Islet of Langerhans (tissue), 1 donor: ENCODE measurements around the gene RNF213.
"Not testable (repeated sequence)": the region's sequence is repeated elsewhere in the genome, so short reads cannot be mapped to it uniquely, and the experiment has no call there.

Source experiments
- FAIRE-seq: peaks from one replicate; lab custom pipeline; 2011; peaks lifted over from hg19 to GRCh38; lab: Jason Lieb, UNC

RNF213 gene

DNA sequence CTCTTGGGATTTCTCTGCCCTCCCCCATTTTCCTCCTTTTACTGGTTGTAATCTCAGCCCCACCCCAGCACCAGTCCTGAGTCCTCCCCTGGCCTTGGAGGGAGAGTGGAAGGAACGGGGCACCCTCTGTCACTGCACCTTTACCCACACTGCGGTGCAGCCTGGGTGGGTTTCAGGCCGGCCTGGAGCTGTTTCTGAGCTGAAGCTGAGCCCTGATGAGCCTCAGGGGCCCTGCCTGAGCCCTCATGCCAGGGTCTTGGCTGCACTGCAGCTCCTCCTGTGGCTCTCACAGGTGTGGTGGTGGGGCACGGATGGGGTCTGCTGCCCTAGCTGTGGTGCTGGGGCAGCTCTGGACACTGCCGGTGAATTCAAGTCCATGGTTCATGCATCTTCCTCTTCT lies 34.5 kb downstream of the RNF213 start:
- FAIRE-seq, result no peak

DNA sequence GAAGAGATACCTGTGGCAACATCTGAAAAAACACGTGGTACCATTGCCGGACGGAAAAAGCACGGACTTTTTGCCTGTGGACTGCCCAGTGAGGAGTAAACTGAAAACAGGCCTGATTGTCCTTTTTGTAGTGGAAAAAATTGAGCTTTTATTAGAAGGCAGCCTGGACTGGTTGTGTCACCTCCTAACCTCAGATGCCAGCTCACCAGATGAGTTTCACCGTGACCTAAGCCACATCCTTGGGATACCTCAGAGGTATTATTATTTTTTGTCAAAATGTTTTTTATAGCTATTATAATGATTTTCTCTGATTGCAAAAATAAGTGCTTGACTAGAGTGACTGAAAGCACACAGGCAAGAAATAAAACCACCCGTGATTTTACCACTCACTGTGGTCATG lies 34.9 kb downstream of the RNF213 start:
- FAIRE-seq, result no peak

DNA sequence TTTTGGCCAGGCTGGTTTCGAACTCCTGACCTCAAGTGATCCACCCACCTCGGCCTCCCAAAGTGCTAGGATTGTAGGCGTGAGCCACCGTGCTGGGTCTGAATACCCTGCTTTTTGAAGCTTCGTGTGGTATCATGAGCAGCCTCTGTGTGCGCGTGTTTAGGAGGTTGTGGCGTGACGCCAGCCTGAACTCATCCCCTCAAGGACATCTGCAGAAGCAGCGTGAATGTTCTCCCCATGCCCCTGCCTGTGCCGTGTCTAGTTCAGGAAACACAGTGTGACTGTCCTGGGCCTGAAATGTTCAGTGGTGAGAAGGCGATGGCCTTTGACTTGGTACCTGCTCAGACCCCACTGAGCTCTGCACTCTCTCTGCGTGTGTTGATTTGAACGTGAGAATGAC lies 35.6 kb downstream of the RNF213 start:
- no peak for FAIRE-seq

DNA sequence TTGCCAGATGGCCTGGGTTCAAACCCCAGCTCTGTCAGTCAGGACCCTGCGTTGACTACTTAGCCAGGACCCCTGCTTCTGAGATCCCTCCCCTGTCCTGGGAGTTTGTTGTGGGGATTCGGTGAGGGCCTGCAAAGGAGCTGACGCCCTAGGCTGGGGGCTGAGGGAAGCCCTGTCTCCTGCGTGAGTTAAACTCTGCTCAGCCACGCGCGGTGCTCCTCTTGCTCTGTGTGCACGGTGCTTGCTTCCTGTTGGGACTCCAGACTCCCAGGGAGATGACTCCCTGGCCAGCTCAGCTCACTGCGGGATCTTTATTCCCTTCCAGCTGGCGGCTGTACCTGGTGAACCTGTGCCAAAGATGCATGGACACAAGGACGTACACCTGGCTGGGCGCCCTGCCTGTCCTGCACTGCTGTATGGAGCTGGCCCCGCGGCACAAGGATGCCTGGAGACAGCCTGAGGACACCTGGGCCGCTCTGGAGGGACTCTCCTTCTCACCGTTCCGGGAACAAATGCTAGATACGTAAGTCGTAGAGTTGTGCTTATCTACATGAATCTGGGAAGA lies 37.4 kb downstream of the RNF213 start:
- FAIRE-seq, result no peak

DNA sequence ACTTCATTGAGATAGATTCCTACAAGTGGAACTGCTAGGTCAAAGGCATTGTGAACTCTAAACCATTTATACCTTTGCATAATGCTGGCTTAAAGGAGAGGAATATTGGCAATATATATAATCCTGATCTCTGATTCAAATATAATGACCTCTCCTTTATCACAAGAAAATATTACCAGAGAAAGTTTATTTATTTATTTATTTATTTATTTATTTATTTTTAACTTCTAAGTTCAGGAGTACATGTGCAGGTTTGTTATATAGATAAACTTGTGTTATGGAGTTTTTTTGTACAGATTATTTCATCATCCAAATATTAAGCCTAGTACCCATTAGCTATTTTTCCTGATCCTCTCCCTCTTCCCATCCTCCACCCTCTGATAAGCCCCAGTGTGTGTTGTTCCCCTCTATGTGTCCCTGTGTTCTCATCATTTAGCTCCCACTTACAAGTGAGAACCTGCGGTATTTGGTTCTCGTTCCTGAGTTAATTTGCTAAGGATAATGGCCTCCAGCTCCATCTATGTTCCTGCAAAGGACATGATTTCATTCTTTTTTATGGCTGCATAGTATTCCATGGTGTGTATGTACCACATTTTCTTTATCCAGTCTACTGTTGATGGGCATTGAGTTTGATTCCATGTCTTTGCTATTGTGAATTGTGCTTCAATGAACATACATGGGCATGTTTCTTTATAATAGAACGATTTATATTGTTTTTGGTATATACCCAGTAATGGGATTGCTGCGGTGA lies 38.9 kb downstream of the RNF213 start:
- peak; percentile 49 for FAIRE-seq

DNA sequence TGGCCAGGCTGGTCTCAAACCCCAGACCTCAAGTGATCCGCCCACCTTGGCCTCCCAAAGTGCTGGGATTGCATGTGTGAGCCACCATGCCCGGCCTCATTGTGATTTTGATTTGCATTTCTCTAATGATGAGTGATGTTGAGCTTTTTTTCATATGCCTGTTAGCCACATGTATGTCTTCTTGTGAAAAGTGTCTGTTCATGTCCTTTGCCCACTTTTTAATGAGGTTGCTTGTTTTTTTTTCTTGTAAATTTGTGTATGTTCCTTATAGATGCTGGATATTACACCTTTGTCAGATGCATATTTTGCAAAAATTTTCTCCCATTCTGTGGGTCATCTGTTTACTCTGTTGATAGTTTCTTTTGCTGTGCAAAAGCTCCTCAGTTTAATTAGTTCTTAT lies 40.1 kb downstream of the RNF213 start:
- not testable (repeated sequence) for FAIRE-seq

DNA sequence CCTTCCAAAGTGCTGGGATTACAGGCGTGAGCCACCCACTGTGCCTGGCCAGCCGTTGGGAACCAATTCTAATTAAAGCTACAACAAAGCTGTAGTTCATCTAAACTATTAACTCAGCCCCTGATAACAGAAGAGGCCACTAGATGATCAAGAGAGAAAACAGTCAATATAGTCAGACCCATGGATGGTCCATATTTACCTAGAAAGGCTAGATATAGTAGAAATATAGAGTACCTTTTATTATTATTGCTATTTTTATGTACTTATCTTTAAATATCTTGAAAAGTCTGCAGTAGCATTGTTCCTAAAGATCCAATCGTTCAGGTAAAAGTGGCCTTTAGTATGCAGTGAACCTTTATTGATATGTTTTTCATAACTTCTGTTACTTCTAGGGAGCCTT lies 43.2 kb downstream of the RNF213 start:
- FAIRE-seq, result no peak

DNA sequence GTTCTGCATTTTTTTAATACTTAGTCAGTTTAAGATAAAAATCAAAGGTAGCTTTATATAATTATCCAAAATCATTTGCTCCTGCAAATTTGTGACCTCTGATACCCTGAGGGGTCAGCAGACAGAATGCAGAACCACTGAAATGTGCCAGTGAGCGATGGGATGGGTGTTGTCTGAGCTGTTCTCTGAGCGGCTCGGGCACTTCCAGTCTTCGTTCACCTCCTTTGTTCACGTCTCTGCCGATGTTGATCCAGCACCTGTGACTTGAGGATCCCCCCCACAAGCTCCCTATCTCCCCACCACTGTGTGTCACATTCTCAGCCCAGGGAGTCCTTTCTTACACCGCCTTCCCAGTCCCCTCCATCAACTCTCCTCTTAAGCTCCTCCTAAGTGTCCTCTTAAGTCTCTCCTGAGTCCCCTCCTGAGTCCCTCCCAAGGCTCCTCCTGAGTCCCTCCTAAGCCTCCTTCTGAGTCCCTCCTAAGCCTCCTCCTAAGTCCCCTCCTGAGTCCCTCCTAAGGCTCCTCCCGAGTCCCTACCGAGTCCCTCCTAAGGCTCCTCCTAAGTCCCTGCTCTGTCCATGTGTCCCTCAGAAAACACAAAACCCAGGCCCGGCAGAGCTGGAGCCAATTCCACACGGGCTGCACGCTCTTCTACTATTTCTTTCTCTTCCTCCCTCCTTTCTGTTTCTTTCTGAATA lies 47.5 kb downstream of the RNF213 start:
- no peak for FAIRE-seq

DNA sequence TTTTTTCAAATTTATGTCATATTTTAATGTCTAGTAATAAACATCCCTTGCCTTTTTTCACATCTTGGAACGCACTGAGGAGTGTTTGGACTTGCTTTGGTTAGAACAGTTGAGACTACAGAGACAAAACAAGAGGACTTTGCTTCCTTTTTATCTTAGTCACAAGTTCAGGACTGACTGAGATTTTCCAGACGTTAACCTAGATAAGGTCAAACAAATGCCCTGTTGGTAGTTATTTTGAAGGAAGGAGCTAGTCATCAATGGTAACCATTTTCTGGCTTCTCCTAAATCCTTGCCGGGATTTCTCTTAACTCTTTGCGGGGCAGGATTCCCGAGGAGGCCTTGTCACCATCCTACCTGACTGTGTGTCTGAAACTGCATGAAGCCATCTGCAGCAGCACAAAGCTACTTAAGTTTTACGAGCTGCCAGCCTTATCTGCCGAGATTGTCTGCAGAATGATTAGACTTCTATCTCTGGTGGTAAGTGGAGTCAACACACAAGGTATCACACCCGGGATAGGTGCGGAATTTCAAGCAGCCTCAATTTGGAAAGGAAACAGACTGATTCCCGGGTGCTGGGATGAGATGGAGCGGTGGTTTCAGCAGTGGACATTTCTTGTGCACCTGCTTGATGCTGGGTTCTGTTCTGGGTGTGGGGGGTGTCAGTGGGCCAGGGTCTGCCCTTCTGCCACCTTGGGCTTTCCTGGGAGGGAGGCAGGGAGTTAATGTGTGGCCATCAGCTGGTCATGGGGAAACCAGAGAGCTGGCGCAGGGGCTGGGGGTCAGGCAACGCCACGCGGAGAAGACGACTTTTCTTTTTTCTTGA lies 48.3 kb downstream of the RNF213 start:
- FAIRE-seq, result no peak

DNA sequence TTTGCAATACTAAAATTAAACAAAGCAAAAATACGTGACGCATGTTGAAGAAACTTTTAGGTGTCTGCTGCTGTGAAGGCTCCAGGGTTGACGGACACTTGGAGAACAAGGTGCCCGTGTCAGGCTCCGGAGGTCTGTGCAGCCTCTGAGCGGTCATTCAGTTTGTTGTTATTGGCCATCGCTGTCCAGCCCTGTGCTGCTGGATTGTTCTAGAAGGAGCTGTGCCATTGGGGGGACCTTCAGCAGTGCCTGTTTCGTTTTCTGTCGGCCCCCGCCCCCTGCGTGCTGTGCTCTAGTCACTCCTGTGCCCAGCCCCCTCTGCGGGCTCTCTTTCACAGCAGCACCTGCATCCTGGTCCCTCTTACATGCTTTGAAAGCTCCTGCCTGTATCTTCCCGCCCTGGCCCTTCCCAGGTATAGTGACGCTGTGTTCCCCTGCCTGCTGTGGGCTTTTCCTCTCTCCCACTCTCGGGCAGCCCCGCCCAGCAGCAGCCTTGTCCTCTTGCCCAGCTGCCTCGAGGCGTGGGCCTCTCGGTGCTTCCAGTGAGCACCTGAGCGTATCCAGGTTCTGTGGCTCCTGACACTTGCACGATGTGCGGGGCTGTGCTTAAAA lies 50.7 kb downstream of the RNF213 start:
- FAIRE-seq, result no peak

DNA sequence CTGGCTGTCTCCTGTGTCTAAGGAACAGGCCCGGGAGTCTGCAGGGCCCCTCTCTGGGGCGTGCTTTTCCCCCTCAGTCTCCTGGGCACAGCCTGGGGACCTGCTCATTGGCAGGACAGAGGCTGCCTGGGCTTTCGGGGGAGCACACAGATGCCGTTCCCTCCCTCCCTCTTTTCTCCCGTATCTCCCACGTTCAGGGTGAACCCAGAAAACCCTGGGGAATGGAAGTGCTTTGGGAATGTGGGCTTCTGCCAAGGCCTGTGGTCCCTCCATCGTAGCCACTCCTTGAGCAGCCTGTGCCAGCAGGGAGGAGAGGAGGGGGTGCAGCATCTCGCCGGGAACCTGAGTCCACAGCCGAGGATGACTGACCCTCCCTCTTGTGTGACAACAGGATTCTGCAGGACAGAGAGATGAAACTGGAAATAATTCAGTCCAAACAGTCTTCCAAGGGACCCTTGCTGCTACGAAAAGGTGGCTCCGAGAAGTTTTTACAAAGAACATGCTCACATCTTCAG lies 52.0 kb downstream of the RNF213 start:
- no peak for FAIRE-seq

DNA sequence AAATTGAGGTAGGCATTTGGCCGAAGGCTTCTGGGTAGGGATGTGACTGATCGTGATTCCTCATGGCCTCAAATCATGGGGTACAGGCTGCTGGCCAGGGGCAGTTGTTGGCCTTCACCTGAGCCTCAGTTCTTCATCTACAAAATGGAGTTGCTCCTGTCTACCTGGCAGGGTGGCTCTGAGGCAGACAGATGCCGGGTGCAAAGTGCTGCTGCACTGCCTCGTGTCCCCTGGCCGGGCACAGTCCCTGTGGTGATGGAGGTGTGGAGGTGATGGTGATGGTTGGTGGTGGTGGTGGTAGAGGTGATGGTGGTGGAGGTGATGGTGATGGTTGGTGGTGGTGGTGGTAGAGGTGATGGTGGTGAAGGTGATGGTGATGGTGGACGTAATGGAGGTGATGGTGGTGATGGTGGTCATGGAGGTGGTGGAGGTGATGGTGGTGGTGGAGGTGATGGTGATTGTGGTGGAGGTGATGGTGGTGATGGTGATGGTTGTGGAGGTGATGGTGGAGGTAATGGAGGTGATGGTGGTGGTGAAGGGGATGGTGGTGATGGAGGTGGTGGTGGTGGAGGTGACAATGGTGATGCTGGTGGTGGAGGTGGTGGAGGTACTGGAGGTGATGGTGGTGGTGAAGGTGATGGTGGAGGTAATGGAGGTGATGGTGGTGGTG lies 52.6 kb downstream of the RNF213 start:
- no peak for FAIRE-seq

DNA sequence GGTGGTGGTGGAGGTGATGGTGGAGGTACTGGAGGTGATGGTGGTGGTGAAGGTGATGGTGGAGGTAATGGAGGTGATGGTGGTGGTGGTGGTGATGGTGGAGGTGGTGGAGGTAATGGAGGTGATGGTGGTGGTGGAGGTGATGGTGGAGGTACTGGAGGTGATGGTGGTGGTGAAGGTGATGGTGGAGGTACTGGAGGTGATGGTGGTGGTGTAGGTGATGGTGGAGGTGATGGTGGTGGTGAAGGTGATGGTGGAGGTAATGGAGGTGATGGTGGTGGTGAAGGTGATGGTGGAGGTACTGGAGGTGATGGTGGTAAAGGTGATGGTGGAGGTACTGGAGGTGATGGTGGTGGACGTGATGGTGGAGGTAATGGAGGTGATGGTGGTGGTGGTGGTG lies 53.3 kb downstream of the RNF213 start:
- not testable (repeated sequence) for FAIRE-seq

DNA sequence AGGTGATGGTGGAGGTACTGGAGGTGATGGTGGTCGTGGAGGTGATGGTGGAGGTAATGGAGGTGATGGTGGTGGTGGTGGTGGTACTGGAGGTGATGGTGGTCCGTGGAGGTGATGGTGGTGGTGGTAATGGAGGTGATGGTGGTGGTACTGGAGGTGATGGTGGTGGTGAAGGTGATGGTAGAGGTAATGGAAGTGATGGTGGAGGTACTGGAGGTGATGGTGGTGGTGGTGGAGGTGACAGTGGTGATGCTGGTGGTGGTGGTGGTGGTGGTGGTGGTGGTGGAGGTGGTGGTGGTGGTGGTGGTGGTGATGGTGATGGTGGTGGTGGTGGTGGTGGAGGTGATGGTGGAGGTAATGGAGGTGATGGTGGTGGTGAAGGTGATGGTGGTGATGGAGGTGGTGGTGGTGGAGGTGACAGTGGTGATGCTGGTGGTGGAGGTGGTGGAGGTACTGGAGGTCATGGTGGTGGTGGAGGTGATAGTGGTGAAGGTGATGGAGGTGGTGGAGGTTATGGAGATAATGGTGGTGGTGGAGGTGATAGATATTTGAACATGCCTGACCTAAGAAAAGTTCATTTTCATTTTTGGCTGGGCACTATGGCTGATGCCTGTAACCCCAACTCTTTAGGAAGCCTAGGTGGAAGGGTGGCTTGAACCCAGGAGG lies 55.0 kb downstream of the RNF213 start:
- no peak for FAIRE-seq

DNA sequence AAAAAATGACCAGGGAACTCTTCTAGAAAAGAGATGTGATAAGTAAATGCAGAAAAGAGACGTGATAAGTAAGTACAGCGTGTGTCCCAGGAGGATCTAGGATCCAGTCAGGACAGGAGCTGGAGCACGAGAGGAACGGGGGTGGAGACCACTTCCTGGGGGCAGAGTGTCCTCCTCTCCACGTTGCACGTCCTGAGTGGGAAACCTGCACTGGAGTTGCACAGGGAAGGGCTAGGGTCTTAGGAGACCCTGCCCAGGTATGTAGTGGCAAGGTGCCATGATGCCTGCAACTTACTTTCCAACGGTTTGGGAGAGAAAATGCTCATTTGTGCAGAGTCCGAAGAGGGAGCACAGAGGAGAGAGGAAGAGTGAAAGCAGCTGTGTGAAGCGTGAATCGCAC lies 55.8 kb downstream of the RNF213 start:
- no peak for FAIRE-seq

DNA sequence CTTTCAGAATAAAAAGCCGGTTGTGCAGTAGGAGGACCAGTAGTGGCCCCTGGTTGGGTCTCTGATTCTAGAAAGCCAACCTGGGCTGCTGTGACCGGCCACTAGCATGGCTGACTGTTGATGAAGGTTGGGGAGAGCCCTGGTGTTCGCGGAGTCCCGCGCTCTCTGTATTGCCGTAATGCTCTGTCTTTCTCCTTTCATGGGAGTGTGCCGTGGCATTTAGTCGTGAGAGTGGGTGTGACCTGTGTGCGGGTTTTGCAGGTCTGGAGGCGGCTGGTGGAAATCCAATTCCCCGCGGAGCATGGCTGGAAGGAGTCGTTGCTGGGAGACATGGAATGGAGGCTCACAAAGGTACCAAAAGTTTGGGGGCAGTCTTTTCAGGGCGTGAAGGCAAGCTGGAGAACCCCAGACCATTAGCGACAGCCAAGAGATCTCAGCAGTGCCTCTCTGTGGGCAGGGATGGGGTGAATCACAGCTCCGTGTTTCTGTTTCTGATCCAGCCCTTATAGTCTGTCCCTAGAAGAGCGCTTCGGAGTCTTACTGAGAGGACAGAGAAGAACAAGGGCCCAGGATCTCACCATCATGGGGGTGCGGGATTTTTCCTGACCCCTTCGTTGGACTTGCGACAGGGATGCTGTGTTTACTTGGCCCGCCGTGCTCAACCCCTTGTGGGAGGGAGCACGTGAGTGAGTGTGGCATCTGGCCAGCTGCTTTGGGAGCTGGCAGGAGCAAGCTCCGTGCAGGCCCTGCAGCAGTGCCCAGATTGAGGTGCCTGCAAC lies 56.5 kb downstream of the RNF213 start:
- FAIRE-seq, result no peak

DNA sequence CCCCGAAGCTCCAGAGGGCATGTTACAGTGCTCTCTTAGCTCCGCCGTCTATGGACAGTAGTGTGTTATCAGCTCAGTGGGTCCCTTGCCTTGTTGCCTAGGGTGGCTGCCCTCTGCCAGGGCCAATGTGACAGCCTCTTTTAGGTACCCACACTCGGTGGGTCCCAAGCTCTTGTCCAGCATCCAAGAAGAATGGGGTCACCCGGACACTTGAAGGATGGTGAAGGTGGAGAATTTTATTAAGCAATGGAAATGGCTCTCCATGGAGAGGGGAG lies 57.0 kb downstream of the RNF213 start:
- FAIRE-seq, result no peak

DNA sequence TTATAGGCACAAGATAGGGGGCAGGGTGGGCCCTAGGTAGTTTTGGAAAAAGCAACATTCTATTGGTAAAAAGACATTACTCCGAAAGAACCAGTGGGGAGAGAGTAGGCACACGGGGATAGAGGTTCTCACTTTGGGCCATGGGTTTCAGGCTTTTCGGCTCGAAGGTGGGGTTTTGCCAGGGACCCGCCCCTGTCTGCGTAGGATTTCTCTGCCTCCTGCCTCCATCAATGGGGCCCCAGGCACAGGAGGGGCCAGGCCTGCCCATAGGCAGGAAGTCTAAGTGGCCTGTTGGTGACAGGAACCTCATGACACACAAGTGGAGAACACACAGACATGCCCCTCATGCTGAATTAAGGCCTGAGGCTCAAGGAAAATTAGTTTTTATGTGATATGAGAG lies 57.5 kb downstream of the RNF213 start:
- FAIRE-seq, result no peak

DNA sequence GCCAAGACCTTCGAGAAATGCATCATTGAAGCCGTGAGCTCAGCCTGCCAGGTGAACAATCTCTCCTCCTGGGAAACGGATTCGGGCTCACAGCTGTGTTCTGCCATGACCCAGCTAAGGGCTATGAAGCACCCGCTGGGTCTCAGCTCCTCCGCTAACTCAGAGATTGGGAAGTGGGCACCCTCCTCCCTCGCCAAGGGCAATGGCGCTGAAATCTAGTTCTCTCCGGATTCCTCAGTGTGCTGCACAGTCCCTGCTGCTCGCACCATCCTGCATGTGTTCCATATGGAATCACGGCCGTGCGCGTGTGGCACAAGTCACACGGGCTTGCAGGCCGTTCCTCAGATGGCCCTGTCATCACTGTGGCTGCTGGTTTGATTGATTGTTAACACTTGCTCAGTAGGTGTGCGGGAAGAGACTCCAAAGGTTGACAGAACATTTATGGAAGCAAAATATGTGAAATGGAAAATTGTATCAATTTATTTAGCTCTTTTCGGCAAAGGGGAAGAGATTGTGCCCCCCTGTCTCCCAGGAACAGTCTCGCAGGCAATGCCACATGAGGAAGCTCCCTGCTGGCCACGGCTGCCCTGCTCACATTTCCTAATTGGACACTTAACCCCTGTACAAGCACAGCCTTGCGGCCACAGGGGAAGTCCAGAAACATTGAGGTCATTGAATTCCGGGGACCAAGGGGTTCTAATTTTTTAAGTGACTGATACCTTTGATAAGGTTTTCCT lies 58.8 kb downstream of the RNF213 start:
- FAIRE-seq, result no peak

DNA sequence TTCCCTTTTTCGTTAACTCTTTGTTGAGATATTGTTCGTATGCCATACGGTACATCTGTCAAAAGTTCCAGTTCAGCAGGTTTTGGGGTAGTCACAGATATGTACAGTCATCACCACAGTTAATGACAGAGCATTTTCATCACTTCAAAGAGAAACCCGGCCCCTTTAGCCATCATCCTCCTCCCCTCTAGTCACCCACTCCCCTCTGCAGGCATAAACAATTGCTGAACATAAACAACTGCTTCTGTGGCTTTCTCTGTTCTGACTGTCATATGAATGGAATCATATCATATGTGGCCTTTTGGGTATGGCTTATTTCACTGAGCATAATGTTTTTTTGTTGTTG lies 59.3 kb downstream of the RNF213 start:
- no peak for FAIRE-seq
